SK-N-SH (cell line): ENCODE data around the gene NELFB. TPM values are rescaled to one million over a fixed set of nuclear protein-coding genes. Genes with fewer than 3 reads are reported as not detected.

Experiments used
- CTCF ChIA-PET: fragments of 300-600, 350-600 bp; formaldehyde crosslinking; extraction: SDS; loops from one replicate; lab custom pipeline; 2021; lab: Yijun Ruan, JAX
- POLR2A ChIA-PET: fragments of 350-600 bp; sonication (Branson Sonifier 250); formaldehyde crosslinking; extraction: SDS; loops from one replicate; lab custom pipeline; 2020; ENCODE audit warnings: antibody characterized with exemption, inconsistent platforms; lab: Yijun Ruan, JAX
- DNase-seq: peaks from one replicate; pipeline ENCODE4 v3.0.0; 2012
- H2AFZ ChIP-seq: fragments of 200-600 bp; sonication (generic); 2 replicates; pipeline ENCODE4 v1.8.1; 2016; ENCODE audit warnings: antibody characterized with exemption, mild to moderate bottlenecking, low read depth
- H3F3A ChIP-seq: fragments of 200-600 bp; sonication (generic); replicated peaks from 2 replicates; pipeline ENCODE3; 2016; ENCODE audit warnings: antibody characterized with exemption, mild to moderate bottlenecking; ENCODE audit not compliant: insufficient read depth
- H3K27ac ChIP-seq, 2 experiments: fragments of 200-500 bp in 1 of 2; fragments of 200-600 bp in 1 of 2; sonication (Bioruptor generic) in 1 of 2; sonication (generic), shearing (Covaris generic) in 1 of 2; 2 replicates each; pipeline versions ENCODE4 v1.5.1 to v1.6.1; 2014 to 2016; ENCODE audit warnings: low read depth in 2 of 2, inconsistent platforms in 1 of 2, low read length in 1 of 2, mild to moderate bottlenecking in 1 of 2, mixed read lengths in 1 of 2
- H3K27me3 ChIP-seq: fragments of 200-600 bp; sonication (generic), shearing (Covaris generic); 2 replicates; pipeline ENCODE4 v1.6.1; 2016; ENCODE audit warnings: mixed run types; ENCODE audit not compliant: insufficient read depth
- H3K36me3 ChIP-seq, 2 experiments: fragments of 200-500 bp in 1 of 2; fragments of 200-600 bp in 1 of 2; sonication (Bioruptor generic) in 1 of 2; sonication (generic) in 1 of 2; replicated peaks in 1 of 2; 2 replicates each; pipeline versions ENCODE3 to v1.5.1; 2014 to 2016; ENCODE audit warnings: low read length in 1 of 2, mild to moderate bottlenecking in 1 of 2; ENCODE audit not compliant: insufficient read depth in 2 of 2, control insufficient read depth in 1 of 2
- H3K4me1 ChIP-seq, 2 experiments: fragments of 200-500 bp in 1 of 2; fragments of 200-600 bp in 1 of 2; sonication (Bioruptor generic) in 1 of 2; sonication (generic), shearing (Covaris generic) in 1 of 2; 2 replicates each; pipeline versions ENCODE4 v1.5.1 to v1.6.1; 2014 to 2016; ENCODE audit warnings: low read depth in 1 of 2, low read length in 1 of 2, mixed run types in 1 of 2; ENCODE audit not compliant: insufficient read depth in 2 of 2, control insufficient read depth in 1 of 2
- H3K4me2 ChIP-seq: fragments of 200-600 bp; sonication (generic), shearing (Covaris generic); 2 replicates; pipeline ENCODE4 v1.6.1; 2017; ENCODE audit warnings: mixed run types
- H3K4me3 ChIP-seq, 2 experiments: fragments of 200-500 bp in 1 of 2; fragments of 200-600 bp in 1 of 2; sonication (Bioruptor generic) in 1 of 2; sonication (generic), shearing (Covaris generic) in 1 of 2; 2 replicates each; pipeline versions ENCODE4 v1.5.1 to v1.8.1; 2014 to 2016; ENCODE audit warnings: low read depth in 2 of 2, inconsistent platforms in 1 of 2, low read length in 1 of 2, mild to moderate bottlenecking in 1 of 2, mixed read lengths in 1 of 2, moderate library complexity in 1 of 2
- H3K79me2 ChIP-seq: fragments of 200-600 bp; sonication (generic); 2 replicates; pipeline ENCODE4 v1.8.1; 2017; ENCODE audit warnings: mild to moderate bottlenecking; ENCODE audit not compliant: insufficient read depth
- H3K9ac ChIP-seq: fragments of 200-600 bp; sonication (generic); 2 replicates; pipeline ENCODE4 v1.6.1; 2017; ENCODE audit warnings: mixed run types
- H3K9me2 ChIP-seq: fragments of 200-600 bp; sonication (generic); 2 replicates; pipeline ENCODE4 v1.6.1; 2017; ENCODE audit warnings: mixed run types
- H3K9me3 ChIP-seq: fragments of 200-600 bp; sonication (generic); 2 replicates; pipeline ENCODE4 v1.6.1; 2017; ENCODE audit warnings: mixed run types, mild to moderate bottlenecking, moderate library complexity
- H4K20me1 ChIP-seq: fragments of 200-600 bp; sonication (generic); 2 replicates; pipeline ENCODE4 v1.6.1; 2017; ENCODE audit warnings: mild to moderate bottlenecking, mixed run types; ENCODE audit not compliant: insufficient read depth
- CHD2 ChIP-seq: fragments of 150-350 bp; IDR thresholded peaks from 2 replicates; pipeline ENCODE4 v1.6.1; 2018; ENCODE audit warnings: low read length; ENCODE audit not compliant: partially characterized antibody
- EP300 ChIP-seq, 2 experiments: IDR thresholded peaks; 2 replicates each; pipeline versions ENCODE4 v1.4.0 to v1.6.1; 2012; ENCODE audit warnings: borderline replicate concordance in 1 of 2, low read depth in 1 of 2, low read length in 1 of 2
- FOSL2 ChIP-seq: IDR thresholded peaks from 2 replicates; pipeline ENCODE4 v1.4.0; 2012; ENCODE audit warnings: low read depth, mild to moderate bottlenecking, moderate library complexity, borderline replicate concordance
- FOXJ3 ChIP-seq: sonication (generic); formaldehyde crosslinking; IDR thresholded peaks from 2 replicates; pipeline ENCODE4 v1.5.1; 2020; ENCODE audit warnings: mild to moderate bottlenecking, missing genetic modification reagents
- GABPA ChIP-seq: IDR thresholded peaks from 2 replicates; pipeline ENCODE4 v1.4.0; 2012; ENCODE audit warnings: low read depth, mild to moderate bottlenecking
- JUND ChIP-seq: IDR thresholded peaks from 2 replicates; pipeline ENCODE4 v1.4.0; 2012
- NFIC ChIP-seq: IDR thresholded peaks from 2 replicates; pipeline ENCODE4 v1.4.0; 2012; ENCODE audit warnings: borderline replicate concordance
- RFX5 ChIP-seq: IDR thresholded peaks from 2 replicates; pipeline ENCODE4 v1.6.1; 2012; ENCODE audit warnings: mild to moderate bottlenecking, improper control_type of control experiment, low read length
- RXRA ChIP-seq: IDR thresholded peaks from 2 replicates; pipeline ENCODE4 v1.4.0; 2012; ENCODE audit warnings: low read depth, mild to moderate bottlenecking, borderline replicate concordance
- SMC3 ChIP-seq: IDR thresholded peaks from 2 replicates; pipeline ENCODE4 v1.6.1; 2012; ENCODE audit warnings: low read depth, low read length, improper control_type of control experiment
- TAF1 ChIP-seq: IDR thresholded peaks from 2 replicates; pipeline ENCODE4 v1.6.1; 2012; ENCODE audit warnings: low read depth, mild to moderate bottlenecking, low read length, moderate library complexity, borderline replicate concordance
- TCF12 ChIP-seq: IDR thresholded peaks from 2 replicates; pipeline ENCODE4 v1.4.0; 2012
- TEAD4 ChIP-seq: IDR thresholded peaks from 2 replicates; pipeline ENCODE4 v1.4.0; 2012; ENCODE audit warnings: mild to moderate bottlenecking, borderline replicate concordance; ENCODE audit not compliant: insufficient read depth
- USF2 ChIP-seq: fragments of 150-350 bp; IDR thresholded peaks from 2 replicates; pipeline ENCODE4 v1.6.1; 2017; ENCODE audit warnings: antibody characterized with exemption, low read length, low read depth, borderline replicate concordance
- YY1 ChIP-seq: IDR thresholded peaks from 2 replicates; pipeline ENCODE4 v1.4.0; 2012; ENCODE audit warnings: low read depth, mild to moderate bottlenecking
- WGBS: methylation state at CpG from one replicate; pipeline ENCODE4 v1.1.6; 2017; ENCODE audit warnings: low lambda C conversion rate; 5-methylcytosine and 5-hydroxymethylcytosine counted together
- polyA plus RNA-seq, 3 experiments: library from polyadenylated mRNA; depleted of rRNA; stranded (reverse); fragments of >200 nt; gene quantifications; 2 replicates each; pipeline ENCODE4 v1.2.3, GENCODE V29; 2012
- TF ChIP-seq, protein P1 (sequence below): IDR thresholded peaks from 2 replicates; pipeline ENCODE4 v1.4.0; 2012; ENCODE audit warnings: low read depth
- TF ChIP-seq, protein P2 (sequence below): IDR thresholded peaks from 2 replicates; pipeline ENCODE4 v1.4.0; 2012; ENCODE audit warnings: low read depth, borderline replicate concordance
- TF ChIP-seq, protein P3 (sequence below): fragments of 200-600 bp; sonication (generic); IDR thresholded peaks from 2 replicates; pipeline ENCODE4 v1.6.1; 2017; ENCODE audit warnings: antibody characterized with exemption, mild to moderate bottlenecking, moderate library complexity
- TF ChIP-seq, protein P4 (sequence below): IDR thresholded peaks from 2 replicates; pipeline ENCODE4 v1.6.1; 2012; ENCODE audit warnings: mild to moderate bottlenecking, low read depth, low read length, moderate library complexity

NELFB gene
- polyA plus RNA-seq, 1 of the 3 experiments (the other 2 are of a cell fraction) = 62.7 TPM

DNA sequence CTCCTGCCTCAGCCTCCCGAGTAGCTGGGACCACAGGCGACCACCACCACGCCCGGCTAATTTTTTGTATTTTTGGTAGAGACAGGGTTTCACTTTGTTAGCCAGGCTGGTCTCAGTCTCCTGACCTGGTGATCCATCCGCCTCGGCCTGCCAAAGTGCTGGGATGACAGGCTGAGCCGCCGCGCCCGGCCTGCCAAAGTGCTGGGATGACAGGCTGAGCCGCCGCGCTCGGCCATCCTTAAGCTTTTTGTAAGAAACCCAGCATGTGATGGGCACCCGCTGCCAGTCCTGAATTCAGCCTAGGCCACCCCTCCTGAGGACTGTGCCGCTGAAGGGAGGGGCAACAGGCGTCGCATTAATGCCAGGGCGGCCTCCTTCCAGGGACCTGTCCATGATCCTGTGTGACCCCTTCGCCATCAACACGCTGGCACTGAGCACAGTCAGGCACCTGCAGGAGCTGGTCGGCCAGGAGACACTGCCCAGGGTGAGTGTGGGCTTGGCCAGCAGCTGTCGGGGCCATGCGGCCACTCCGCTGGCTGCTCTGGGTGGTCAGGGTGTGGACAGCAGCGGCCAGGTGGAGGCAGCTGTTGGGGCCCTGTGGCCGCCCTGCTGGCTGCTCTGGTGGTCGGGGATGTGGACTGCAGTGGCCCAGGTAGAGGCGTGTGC lies 10.5 kb downstream of the NELFB start:
- Histone ChIP-seq H3K36me3 (peaks cover 19 to 43% of the 10 kb centered on the region in 2 experiments), H3K9me2 (no peaks in the 10 kb centered on the region), H3K27me3 (no peaks in the 10 kb centered on the region), H3K4me1 (no peaks in the 10 kb centered on the region), H2AFZ (no peak overlapping the region), H4K20me1 (no peaks in the 10 kb centered on the region), H3K9me3 (no peaks in the 10 kb centered on the region), H3F3A (peaks cover 3% of the 10 kb centered on the region), H3K27ac (no peak overlapping the region), H3K4me2 (no peak overlapping the region), H3K4me3 (no peak overlapping the region), H3K9ac (no peak overlapping the region), H3K79me2 (0 out of 2 replicates have a peak, but pooled peaks cover 3% of the 10 kb centered on the region)
- TF ChIP-seq USF2 (no peak), SMC3 (no peak), RFX5 (no peak), EP300 (IDR thresholded peaks at IDR 0.05; ENCODE audit: borderline replicate concordance in 1 of 2, low read depth in 1 of 2, low read length in 1 of 2) (no peak), FOSL2 (no peak), JUND (no peak), TAF1 (no peak)
- TF ChIP-seq, protein P1, sequence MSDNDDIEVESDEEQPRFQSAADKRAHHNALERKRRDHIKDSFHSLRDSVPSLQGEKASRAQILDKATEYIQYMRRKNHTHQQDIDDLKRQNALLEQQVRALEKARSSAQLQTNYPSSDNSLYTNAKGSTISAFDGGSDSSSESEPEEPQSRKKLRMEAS = no peak
- 90% methylated on average over 15 of the region's 29 CpGs for WGBS
- CTCF ChIA-PET = interaction anchor here (1.3 to 1.4 kb wide), 4 partner anchors 11 to 31 kb away, joined by 3 to 9 read pairs (median 4); no protein-coding TSS in a partner anchor
- DNase-seq = no peak
- POLR2A ChIA-PET = no interaction called here

DNA sequence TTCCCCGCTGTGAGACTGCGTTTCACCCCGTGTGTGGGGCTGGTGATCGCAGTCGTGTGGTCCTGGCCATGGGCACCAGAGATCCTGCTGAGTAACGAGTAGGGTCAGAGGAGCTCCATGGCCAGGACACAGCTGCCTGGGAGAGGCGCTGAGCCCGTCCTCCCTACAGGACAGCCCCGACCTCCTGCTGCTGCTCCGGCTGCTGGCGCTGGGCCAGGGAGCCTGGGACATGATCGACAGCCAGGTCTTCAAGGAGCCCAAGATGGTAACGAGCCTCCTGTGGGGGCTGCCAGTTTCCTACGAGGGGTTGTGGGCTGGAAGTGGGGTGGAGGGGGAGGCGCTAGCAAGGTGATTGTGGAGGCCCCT lies 11.0 kb downstream of the NELFB start:
- DNase-seq = no peak
- H3K9me2 ChIP-seq = no peaks in the 10 kb centered on the region
- WGBS = 88% methylated on average over 10 of the region's 15 CpGs
- H2AFZ ChIP-seq = no peak overlapping the region
- CTCF ChIA-PET = interaction anchor here (0.6 to 1.5 kb wide), 5 partner anchors 11 to 179 kb away, joined by 3 to 9 read pairs (median 4); no protein-coding TSS in a partner anchor
- H3K79me2 ChIP-seq = no peaks in the 10 kb centered on the region
- no peak overlapping the region for H3K27ac ChIP-seq
- H3K4me1 ChIP-seq = no peaks in the 10 kb centered on the region
- H3F3A ChIP-seq = peaks cover 3% of the 10 kb centered on the region
- POLR2A ChIA-PET = no interaction called here
- no peak overlapping the region for H3K9ac ChIP-seq
- H3K27me3 ChIP-seq = no peaks in the 10 kb centered on the region
- no peak overlapping the region for H3K4me2 ChIP-seq
- no peaks in the 10 kb centered on the region for H4K20me1 ChIP-seq
- H3K4me3 ChIP-seq = no peak overlapping the region
- H3K36me3 ChIP-seq = peaks cover 19 to 44% of the 10 kb centered on the region in 2 experiments
- no peaks in the 10 kb centered on the region for H3K9me3 ChIP-seq
- TF ChIP-seq RXRA = no peak
- TF ChIP-seq TCF12 = no peak
- TF ChIP-seq, protein P2, sequence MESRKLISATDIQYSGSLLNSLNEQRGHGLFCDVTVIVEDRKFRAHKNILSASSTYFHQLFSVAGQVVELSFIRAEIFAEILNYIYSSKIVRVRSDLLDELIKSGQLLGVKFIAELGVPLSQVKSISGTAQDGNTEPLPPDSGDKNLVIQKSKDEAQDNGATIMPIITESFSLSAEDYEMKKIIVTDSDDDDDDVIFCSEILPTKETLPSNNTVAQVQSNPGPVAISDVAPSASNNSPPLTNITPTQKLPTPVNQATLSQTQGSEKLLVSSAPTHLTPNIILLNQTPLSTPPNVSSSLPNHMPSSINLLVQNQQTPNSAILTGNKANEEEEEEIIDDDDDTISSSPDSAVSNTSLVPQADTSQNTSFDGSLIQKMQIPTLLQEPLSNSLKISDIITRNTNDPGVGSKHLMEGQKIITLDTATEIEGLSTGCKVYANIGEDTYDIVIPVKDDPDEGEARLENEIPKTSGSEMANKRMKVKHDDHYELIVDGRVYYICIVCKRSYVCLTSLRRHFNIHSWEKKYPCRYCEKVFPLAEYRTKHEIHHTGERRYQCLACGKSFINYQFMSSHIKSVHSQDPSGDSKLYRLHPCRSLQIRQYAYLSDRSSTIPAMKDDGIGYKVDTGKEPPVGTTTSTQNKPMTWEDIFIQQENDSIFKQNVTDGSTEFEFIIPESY = no peak
- TF ChIP-seq SMC3 = no peak
- no peak for TF ChIP-seq GABPA
- no peak for TF ChIP-seq YY1
- no peak for TF ChIP-seq CHD2
- TF ChIP-seq, protein P3, sequence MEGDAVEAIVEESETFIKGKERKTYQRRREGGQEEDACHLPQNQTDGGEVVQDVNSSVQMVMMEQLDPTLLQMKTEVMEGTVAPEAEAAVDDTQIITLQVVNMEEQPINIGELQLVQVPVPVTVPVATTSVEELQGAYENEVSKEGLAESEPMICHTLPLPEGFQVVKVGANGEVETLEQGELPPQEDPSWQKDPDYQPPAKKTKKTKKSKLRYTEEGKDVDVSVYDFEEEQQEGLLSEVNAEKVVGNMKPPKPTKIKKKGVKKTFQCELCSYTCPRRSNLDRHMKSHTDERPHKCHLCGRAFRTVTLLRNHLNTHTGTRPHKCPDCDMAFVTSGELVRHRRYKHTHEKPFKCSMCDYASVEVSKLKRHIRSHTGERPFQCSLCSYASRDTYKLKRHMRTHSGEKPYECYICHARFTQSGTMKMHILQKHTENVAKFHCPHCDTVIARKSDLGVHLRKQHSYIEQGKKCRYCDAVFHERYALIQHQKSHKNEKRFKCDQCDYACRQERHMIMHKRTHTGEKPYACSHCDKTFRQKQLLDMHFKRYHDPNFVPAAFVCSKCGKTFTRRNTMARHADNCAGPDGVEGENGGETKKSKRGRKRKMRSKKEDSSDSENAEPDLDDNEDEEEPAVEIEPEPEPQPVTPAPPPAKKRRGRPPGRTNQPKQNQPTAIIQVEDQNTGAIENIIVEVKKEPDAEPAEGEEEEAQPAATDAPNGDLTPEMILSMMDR = no peak
- TF ChIP-seq, protein P4, sequence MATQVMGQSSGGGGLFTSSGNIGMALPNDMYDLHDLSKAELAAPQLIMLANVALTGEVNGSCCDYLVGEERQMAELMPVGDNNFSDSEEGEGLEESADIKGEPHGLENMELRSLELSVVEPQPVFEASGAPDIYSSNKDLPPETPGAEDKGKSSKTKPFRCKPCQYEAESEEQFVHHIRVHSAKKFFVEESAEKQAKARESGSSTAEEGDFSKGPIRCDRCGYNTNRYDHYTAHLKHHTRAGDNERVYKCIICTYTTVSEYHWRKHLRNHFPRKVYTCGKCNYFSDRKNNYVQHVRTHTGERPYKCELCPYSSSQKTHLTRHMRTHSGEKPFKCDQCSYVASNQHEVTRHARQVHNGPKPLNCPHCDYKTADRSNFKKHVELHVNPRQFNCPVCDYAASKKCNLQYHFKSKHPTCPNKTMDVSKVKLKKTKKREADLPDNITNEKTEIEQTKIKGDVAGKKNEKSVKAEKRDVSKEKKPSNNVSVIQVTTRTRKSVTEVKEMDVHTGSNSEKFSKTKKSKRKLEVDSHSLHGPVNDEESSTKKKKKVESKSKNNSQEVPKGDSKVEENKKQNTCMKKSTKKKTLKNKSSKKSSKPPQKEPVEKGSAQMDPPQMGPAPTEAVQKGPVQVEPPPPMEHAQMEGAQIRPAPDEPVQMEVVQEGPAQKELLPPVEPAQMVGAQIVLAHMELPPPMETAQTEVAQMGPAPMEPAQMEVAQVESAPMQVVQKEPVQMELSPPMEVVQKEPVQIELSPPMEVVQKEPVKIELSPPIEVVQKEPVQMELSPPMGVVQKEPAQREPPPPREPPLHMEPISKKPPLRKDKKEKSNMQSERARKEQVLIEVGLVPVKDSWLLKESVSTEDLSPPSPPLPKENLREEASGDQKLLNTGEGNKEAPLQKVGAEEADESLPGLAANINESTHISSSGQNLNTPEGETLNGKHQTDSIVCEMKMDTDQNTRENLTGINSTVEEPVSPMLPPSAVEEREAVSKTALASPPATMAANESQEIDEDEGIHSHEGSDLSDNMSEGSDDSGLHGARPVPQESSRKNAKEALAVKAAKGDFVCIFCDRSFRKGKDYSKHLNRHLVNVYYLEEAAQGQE = no peak
- TF ChIP-seq NFIC = no peak
- TF ChIP-seq FOXJ3 (CRISPR knock-in tag) = no peak
- no peak for TF ChIP-seq RFX5
- no peak for TF ChIP-seq TEAD4
